ENCODE data around the gene ALKBH4.

- TF ChIP-seq POLR2A (IDR thresholded peaks at IDR 0.05; ENCODE audit: low read depth, low read length) = no peak
- no peak for TF ChIP-seq CTCF (IDR thresholded peaks at IDR 0.05; ENCODE audit: extremely low read depth in 1 of 2, insufficient read depth in 1 of 2, low read depth in 1 of 2, low read length in 2 of 2)
These were observed 7.2 kb downstream of the ALKBH4 start for GRCh38 chr7:102457352-102457924.

Measured in endothelial cell of umbilical vein (primary cell).